GM04503 (cell line): ENCODE results near the gene DLEC1.
"Not testable (repeated sequence)": the region's sequence is repeated elsewhere in the genome, so short reads cannot be mapped to it uniquely, and the experiment has no call there.

Experiments used
- DNase-seq: peaks from one replicate; pipeline ENCODE4 v3.0.0-alpha.2; 2012; ENCODE audit warnings: low read depth

DLEC1 gene

DNA sequence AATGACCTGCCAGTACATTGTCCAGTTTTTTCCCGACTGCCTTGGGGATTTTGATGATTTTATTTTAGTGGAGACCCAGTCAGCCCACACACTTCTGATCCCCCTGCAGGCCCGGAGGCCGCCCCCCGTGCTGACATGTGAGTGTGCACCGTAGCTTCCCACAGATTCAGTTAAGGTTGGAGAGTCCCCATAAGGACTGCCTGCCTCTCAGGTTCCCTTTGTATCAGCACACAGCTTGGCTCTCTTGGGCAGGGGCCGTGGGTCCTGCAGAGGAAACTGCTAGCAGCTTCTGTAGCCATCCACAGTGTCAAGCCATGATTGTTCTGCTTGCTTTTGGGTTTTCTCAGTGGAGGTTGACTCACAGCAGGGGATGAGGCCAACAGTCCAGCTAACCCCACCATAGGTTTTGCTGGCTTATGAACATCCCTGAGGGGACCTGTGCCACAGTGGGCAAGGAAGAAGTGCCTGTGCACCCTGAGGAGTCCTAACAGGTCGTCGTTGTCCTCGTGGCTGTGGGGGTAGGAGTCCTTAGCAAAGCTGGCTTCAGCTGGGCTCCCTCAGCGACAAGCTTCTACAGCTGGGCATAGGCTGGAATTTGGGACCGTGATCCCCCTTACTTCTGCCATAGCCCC lies 46.4 kb downstream of the DLEC1 start:
- no peak for DNase-seq

DNA sequence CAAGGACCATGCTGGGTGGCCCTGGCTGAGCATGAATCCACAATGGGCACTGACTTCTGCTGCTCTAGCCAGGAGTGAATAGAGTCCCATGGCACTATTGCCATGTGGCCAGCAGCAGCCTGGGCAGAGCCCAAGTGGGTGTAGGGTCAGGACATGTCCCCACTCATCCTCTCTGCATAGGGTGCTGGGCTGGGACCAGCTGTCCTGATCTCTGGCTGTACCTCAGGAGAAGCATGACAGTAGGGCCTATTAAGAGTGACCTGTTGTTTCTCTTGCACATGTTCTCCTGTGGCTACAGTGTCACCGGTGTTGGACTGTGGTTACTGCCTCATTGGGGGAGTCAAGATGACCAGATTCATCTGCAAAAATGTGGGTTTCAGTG lies 46.9 kb downstream of the DLEC1 start:
- no peak for DNase-seq

DNA sequence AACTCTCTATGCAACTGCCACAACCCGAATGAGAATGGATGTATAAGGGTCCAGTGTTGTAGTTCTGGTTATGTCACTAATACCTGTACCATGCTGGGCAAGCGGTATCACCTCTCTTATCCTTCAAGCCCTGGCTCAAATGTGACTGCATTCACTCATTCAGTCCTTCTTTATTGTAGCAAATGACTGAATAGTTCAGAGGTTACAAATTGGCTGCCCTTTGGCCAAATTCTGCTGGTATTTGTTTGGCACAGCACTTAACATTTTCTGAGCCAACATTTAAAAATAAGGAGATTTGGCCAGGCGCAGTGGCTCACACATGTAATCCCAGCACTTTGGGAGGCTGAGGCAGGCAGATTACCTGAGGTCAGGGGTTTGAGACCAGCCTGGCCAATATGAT lies 47.5 kb downstream of the DLEC1 start:
- DNase-seq: no peak

DNA sequence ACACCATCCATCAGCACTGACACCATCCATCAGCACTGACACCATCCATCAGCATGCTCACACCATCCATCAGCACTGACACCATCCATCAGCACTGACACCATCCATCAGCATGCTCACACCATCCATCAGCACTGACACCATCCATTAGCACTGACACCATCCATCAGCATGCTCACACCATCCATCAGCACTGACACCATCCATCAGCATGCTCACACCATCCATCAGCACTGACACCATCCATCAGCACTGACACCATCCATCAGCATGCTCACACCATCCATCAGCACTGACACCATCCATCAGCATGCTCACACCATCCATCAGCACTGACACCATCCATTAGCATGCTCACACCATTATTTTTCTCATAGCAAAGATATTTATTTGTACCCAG lies 48.3 kb downstream of the DLEC1 start:
- DNase-seq: not testable (repeated sequence)

DNA sequence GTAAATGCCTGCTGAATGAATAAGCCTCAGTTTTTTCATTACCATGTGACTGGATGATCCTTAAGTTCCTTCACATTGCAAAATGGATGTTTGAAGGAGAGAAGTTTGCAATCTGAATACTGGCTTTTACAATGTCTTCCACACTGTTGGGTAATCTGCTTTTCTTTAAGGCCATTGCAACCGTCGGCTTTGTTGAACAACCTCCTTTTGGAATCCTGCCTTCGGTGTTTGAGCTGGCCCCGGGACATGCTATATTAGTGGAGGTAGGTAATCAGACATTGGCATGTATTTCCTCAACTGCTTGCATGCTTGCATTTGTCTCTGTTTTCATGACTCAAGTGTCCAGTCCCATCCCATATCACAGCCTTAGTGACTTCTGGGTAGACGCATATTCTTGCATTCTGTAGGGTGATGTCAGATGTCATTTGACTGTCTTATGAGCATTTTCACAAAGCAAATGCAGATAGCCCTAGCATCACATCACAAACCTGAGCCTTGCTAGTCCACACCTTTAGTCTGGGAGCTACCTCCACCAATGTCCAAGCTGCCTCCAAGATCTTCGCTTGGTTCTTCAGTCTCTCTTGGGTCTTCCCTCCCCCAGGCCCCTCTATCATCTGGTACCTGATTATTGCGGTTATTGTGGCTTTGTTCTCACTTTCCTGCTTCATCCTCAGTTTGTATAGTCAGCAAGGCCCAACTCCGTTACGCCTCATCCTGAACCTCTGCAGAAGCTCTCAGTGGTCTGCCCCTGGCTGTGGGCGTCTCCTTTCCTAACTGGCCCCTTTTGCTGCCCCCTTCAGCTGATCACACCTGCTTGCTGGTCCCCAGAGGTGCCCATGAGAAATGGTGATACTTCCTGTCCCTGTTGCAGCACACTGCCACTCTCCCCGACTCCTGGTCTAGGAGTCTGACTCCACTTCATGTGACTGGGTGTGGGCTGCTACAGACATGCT lies 49.4 kb downstream of the DLEC1 start:
- DNase-seq: no peak

DNA sequence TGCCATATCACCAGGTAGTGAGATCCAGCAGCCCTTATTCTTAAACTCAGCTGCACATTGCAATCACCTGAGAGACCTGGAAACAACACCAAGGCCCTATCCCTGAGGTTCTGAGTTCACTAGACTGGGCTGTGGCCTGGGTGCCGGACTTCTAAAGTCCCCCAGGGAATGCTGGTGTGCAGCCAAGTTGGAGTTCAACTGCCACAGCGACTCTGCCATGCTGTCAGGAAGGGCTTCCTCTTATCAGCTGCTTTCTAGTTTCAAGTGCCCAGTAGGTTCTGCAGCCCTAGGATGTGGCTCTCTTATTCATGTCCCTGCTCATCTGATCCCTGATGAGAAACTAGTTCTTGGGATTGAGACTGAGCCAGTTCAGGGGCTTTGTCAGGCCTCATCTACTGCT lies 50.2 kb downstream of the DLEC1 start:
- DNase-seq: no peak

DNA sequence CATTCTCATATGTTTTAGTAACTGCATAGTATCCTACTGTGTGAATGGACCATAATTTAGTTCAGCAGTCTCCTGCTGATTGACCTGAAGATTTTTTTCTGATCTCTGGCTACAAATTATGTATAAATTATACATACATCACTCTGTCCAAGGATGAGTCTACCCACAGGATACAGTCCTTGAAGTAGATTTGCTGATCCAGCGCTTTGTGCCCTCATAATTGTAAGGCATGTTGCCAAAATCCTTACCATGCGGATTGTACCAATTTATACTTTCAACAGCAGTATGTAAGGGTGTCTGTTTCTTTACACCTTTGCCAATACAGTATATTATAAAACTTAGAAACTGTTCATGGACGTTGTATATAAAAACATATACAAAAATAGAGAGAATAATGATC lies 51.4 kb downstream of the DLEC1 start:
- DNase-seq: no peak

DNA sequence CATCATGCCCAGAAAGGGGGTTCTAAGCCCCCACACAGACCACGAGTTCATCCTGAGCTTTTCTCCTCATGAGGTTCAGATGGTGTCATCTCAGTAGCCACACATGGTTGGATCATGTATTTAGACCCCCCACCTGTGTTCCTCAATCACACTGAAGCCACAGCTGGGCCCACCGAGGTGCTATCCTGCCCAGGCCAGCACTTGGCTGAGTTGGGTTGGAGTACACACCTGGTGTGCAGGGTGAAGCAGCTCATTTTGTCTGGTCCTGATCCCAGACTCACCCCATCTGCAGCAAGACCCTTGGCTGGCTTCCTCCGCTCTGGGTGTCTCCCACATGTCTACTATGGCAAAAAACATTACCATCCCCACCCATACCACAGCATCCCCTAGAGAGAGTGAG lies 56.0 kb downstream of the DLEC1 start:
- no peak for DNase-seq

DNA sequence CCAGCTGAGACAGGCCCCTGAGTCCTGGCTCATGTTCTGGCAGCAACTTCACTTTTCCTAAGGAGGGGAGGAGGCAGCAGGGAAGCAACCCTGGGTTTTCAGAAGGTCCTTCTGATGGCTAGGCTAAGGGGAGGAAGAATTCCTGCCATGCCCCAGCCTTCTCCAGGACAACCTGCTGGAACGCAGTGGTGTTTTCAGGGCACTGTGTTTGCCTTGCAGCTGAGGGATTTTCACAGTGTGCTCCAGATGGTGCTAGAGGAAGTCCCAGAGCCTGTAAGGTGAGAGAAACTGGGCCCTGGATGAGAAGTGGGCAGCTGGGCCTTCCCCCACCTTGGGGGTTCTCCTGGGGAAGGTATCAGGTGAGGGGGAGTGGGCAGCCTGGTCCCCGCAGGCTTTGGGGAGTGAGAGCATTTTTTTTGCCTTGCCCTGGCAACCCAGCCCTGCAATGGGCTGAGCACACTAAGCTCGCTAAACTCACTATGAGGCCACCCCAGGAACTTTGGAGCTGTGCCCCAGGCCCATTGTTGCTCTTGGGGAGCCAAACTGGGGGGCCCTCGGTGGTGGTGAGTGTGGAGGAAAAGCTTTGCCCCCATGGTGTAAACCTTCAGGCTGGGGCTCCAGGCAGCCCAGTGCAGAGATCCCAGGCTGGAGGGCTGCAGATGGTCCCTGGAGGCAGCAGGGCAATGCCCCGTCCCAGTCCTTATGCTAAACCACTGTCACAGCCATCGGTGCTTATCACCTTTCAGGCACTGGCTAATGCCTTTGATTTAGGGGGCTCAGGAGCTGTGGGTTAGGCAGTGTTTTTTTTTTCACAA lies 56.9 kb downstream of the DLEC1 start:
- no peak for DNase-seq

DNA sequence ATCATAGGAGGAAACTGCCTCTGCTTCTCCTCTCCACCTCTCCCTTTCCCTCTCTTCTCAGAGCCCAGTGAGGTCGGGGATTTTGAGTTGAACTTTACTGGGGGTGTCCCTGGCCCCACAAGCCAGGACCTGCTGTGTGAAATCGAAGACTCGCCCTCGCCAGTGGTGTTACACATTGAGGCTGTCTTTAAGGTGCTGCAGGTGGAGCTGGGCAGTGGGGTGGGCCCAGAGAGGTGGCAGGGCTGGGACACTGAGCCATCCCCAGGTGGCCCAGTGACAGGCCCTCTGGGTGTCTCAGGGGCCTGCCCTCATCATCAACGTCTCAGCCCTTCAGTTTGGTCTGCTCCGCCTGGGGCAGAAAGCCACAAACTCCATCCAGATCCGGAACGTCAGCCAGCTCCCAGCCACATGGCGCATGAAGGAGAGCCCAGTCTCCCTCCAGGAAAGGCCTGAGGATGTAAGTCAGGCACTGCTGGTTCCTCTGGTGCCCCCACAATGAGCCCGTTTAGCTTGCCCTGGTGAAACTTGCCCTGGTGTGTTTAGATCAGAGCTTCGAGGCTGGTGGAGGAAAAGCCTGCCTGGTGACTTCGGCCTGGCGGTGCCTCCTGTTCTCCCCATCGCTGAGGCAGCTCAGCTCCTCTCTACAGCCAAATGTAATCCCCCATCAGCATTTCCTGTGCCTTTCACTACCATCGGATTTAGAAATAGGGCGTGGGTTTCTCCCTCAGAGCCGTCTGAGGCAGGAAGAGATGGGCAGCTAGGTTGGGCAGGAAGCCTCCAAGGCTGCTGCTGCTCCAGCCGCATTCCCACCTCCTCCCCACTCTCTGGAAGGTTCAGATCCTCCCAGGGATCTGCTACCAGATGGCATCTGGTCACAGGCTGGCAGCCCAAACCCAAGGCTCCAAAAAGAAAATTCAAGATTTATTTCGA lies 58.7 kb downstream of the DLEC1 start:
- no peak for DNase-seq

DNA sequence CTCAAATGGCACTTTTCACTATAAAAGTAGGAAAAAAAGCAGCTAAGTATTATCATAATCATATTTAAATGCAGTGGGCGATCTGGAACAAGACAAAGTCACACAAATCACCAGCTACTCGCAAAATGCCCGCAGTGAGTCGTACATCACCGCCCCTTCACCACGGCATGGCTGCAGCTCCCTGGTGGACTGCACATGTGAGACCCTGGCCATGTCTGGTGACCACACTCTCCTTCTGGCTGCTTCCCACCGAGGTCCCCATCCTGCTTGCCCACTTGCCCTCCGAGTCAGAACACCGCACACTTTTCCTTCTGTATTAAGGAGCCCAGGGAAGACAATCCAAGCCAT lies 59.3 kb downstream of the DLEC1 start:
- DNase-seq: no peak

DNA sequence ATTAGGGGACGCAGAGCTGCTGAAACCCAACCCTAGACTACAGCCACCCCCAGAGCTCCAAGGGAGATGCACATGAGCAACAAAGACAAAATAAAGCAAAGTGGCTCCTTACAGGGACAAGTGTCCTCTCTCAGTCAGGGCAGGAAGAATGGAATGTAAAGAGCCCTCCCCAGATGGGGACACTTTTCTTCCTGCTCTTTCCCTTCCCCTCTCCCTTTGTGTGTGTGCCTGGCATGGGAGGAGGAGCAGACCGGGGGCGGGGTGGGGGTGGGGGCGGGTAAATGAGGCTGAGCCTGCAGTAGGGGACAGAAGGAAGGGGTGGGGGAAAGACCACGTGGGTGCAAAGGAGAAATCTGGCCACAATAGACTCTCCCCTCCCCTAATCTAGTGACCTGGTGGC lies 60.5 kb downstream of the DLEC1 start:
- no peak for DNase-seq

DNA sequence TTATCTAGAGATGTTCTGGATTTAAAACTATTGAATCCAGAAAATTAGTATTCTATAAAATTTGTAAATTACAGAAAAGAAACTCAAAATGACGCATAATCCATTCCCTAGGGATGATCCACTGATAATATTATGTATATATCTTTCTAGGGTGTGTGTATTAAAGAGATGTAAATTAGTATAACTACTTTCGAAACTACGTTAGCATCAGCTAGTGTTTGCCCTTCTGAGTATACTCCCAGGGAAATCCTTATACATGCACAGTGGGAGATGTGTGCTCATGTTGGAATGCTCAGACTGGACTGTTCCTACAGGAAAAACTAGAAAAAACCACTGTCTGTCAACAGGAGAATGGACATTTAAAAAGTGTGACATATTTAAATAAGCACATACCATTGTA lies 61.5 kb downstream of the DLEC1 start:
- no peak for DNase-seq

DNA sequence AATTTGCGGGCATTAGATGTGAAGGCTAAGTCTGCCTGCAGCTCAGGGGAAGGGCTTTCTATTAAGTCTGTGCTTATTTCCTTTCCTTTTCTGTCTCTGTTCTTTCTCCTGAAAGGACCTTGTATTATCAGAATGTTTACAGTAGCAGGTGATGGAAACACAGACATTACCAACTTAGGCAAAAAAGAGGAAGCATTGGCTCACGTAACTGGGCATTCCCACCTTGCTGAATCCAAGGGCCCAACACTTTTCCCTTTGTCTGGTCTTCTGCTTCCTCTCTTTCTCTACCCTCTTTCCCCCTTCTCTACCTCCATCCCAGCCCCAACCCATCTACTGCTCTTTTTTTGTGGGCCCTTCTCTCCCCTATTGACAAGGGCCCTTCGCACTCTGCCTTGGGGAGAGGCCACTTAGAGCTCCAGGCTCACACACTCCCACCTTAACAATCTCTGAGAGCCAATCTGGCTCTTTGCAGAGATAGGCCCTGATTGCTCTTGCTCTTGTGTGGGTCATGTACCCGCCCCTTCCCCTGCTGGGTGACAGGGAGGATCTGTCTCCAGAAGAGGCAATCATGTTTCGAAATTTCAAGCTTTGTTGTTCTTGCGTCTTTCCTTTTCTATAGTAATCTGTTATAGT lies 62.9 kb downstream of the DLEC1 start:
- DNase-seq: no peak

DNA sequence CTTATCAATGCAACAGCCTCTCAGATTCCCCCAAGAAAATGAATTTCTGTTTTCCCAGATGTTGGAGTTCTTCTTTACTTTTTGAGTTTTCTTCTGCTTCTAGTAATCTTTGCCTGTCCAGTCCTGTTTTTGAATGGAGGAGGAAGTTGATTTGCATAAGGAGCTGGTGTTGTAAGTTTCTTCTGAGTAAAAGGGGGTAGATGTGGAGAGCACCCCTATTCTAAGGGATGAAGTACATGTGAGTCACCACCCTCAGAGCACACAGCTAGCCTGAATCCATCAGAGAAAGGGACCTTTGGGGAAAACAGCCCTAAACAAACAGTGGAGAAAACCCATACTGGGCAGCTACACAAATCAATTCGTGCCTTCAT lies 63.4 kb downstream of the DLEC1 start:
- DNase-seq: no peak

DNA sequence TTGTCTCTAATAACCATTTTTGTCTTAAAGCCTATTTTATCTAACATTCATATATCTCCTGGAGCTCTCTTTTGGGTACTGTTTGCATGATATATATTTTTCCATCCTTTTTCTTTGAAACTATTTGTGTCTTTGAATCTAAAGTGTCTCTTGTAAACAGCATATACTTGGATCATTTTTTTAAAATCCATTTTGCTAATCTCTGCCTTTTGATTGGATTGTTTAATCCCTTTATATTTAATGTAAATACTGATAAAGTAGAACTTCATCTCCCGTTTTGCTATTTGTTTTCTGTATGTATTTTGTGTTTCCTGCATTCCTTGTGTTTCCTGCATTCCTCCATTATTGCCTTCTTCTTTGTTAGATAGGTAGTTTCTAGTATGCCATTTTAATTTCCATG lies 66.5 kb downstream of the DLEC1 start:
- no peak for DNase-seq

DNA sequence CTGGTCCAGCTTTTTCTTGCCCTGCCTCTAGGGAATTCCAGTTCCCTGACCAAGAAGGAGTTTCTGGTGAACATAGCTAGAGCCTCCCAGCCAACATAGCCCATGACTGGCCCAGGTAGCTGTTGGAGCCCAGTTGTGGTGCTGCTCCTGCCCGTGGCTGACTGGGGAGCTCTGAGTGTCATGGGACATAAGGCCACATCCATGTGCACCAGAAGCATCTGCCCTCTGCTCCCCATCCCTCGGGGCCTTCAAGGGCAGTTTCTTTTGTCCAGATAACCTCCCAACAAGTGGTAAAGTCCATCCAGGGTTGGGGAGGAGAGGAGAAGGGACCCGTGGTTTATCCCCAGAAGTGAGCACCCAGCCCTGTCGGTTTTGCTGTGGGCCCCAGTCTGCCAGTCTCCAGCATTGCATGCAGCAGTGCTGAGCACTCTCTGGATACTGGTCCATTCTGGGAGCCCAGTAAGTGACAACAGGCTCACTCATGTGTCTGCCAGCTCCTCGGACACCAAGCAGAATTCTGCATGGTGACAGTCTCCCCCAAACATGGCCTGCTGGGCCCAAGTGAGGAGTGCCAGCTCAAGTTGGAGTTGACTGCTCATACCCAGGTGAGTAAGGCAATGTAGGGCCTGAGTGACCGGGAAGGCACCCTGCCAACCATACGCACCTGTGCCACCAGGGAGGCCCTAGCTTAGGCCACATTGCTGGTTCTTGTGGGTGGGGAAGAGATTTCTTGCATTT lies 69.1 kb downstream of the DLEC1 start:
- no peak for DNase-seq

DNA sequence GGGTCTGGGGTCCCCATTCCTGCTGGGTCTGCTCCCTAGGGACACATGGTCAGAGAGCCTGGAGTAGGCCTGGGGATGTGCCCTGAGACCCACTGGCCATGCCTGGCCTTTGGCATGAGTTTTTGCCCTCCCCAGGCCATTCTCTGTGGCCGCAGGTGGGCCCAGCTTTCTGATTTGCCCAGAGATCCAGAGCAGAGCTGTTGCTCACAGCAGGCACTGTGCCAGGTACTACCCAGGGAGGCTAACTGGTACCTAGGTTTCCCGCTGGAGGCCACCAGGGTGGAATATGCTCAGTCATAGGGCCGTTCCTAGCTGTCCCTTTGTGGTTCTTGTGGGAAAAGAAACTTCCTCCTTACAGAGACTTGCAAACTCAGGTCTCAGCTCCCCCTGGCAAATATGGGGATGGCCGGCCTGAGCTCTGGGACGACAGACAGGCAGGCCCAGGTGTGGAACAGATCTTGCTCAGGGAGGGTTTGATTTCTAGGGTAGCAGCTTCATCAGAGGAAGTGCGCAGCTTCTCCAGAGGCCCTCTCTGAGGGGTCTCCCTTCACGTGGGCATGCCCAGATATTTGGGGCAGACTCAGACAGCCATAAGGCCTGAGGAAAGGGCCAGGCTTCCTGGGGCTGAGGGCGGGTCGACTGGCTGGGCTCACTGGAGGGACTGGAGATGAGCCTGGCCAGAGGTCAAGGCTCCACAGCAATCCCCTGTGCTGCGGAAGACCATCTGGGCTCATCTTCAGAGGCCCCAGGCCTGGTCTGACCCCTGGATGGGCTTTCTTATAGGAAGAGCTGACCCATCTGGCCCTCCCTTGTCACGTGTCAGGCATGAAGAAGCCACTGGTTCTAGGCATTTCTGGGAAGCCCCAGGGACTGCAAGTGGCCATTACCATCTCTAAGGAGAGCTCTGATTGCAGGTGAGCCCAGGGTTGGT lies 69.9 kb downstream of the DLEC1 start:
- no peak for DNase-seq

DNA sequence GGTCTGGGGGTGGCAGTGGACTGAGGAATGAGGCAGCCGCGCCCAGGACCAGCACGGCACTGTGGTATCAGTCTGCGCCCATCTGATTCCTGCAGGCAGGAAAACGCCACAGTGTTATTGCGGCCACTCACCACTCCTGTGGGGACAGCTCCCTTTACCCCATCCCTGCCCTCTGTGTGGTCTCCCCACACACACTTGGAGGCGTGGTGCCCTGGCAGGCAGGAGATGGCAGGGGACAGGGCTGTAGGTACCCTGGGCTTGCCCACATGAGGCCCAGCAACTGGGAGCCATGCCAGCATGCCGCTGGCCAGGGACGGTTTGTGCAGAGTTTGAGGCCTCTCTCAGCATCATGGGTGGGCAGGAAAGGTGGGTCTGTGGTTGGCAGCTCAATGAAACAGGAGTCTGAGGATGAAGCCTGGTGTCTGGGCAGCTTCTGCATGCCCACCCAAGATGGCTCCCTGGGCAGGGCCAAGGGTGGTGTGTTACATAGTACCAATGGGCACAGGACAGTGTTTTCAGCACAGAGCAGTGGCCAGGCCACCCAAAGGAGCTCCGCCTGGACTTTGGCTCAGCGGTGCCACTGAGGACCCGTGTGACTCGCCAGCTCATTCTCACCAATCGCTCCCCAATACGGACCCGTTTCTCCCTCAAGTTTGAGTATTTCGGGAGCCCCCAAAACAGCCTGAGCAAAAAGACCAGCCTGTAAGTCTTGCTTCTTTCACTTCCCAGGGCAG lies 70.7 kb downstream of the DLEC1 start:
- DNase-seq: no peak
